HCT116 (cell line): Measurements from ENCODE around the gene PRKAG1. TPM values are rescaled to one million over a fixed set of nuclear protein-coding genes. Genes with fewer than 3 reads are reported as not detected.

ENCODE experiments used
- ATAC-seq: fragments of 200-7000 bp; cut with Tn5 transposase; 2 replicates; pipeline ENCODE4 v1.9.1; 2020; ENCODE audit warnings: mild to moderate bottlenecking, moderate library complexity
- BruUV-seq: library from RNA; stranded (reverse); fragments of 400-500 nt; replicated peaks from 2 replicates; lab custom pipeline; 2021; lab: Mats Ljungman, UMichigan
- CTCF ChIA-PET: fragments of 300-600 bp; sonication (Branson Sonifier 250); formaldehyde crosslinking; loops from one replicate; lab custom pipeline; 2021; ENCODE audit warnings: antibody characterized with exemption; lab: Charles Lee
- POLR2A ChIA-PET: fragments of 300-600, 350-600 bp; sonication (Branson Sonifier 250); formaldehyde crosslinking; loops from one replicate; lab custom pipeline; 2021; ENCODE audit warnings: antibody characterized with exemption; lab: Charles Lee
- RAD21 ChIA-PET, 2 experiments: fragments of 300-600 bp; sonication (Branson Sonifier 250); formaldehyde crosslinking; loops; one replicate each; lab custom pipeline; 2023; ENCODE audit warnings: low total read pairs in 2 of 2; ENCODE audit not compliant: uncharacterized antibody in 2 of 2, unreplicated experiment in 2 of 2, low non-redundant PET in 1 of 2; lab: Charles Lee
- DNase-seq: peaks from one replicate; pipeline ENCODE4 v3.0.0-alpha.2; 2010; ENCODE audit warnings: low read depth, low spot score
- H2AFZ ChIP-seq: fragments of 200-600 bp; shearing (Covaris generic), sonication (generic); 2 replicates; pipeline ENCODE4 v1.6.1; 2017; ENCODE audit warnings: low read depth, mixed run types, mixed read lengths, antibody characterized with exemption, low read length; ENCODE audit not compliant: poor library complexity, severe bottlenecking
- H3K27ac ChIP-seq: 2 replicates; pipeline ENCODE4 v1.5.1; 2012; ENCODE audit warnings: low read depth, low read length
- H3K27me3 ChIP-seq: fragments of 200-600 bp; sonication (generic); 2 replicates; pipeline ENCODE4 v1.6.1; 2016; ENCODE audit warnings: mixed run types, low read length, mixed read lengths; ENCODE audit not compliant: insufficient read depth
- H3K36me3 ChIP-seq, 2 experiments: fragments of 200-500 bp in 1 of 2; fragments of 200-600 bp in 1 of 2; sonication (Bioruptor generic) in 1 of 2; sonication (generic) in 1 of 2; 2 replicates each; pipeline versions ENCODE4 v1.5.1 to v1.6.1; 2014 to 2016; ENCODE audit warnings: low read length in 2 of 2, inconsistent platforms in 1 of 2, mixed read lengths in 1 of 2, mixed run types in 1 of 2; ENCODE audit not compliant: insufficient read depth in 2 of 2, control insufficient read depth in 1 of 2
- H3K4me1 ChIP-seq, 2 experiments: fragments of 200-600 bp in 1 of 2; sonication (generic) in 1 of 2; 2 replicates each; pipeline versions ENCODE4 v1.5.1 to v1.6.1; 2012 to 2017; ENCODE audit warnings: low read length in 2 of 2, inconsistent platforms in 1 of 2, mild to moderate bottlenecking in 1 of 2, mixed read lengths in 1 of 2, mixed run types in 1 of 2, moderate library complexity in 1 of 2; ENCODE audit not compliant: insufficient read depth in 2 of 2, control insufficient read depth in 1 of 2
- H3K4me2 ChIP-seq: fragments of 200-600 bp; sonication (generic); 2 replicates; pipeline ENCODE4 v1.6.1; 2017; ENCODE audit warnings: mixed run types, low read length, mixed read lengths
- H3K4me3 ChIP-seq, 2 experiments: fragments of 200-600 bp in 1 of 2; sonication (generic) in 1 of 2; replicated peaks in 1 of 2; 2 replicates each; pipeline ENCODE4 v1.5.1; 2011 to 2016; ENCODE audit warnings: low read length in 2 of 2, control low read depth in 1 of 2, low read depth in 1 of 2, mild to moderate bottlenecking in 1 of 2, mixed read lengths in 1 of 2, mixed run types in 1 of 2
- H3K79me2 ChIP-seq: fragments of 200-600 bp; sonication (generic); 2 replicates; pipeline ENCODE4 v1.6.1; 2017; ENCODE audit warnings: mild to moderate bottlenecking, mixed run types, low read length, moderate library complexity, mixed read lengths; ENCODE audit not compliant: insufficient read depth
- H3K9ac ChIP-seq: fragments of 200-600 bp; sonication (generic); 2 replicates; pipeline ENCODE4 v1.6.1; 2016; ENCODE audit warnings: low read length, mixed read lengths
- H3K9me2 ChIP-seq: fragments of 200-600 bp; sonication (generic), shearing (Covaris generic); 2 replicates; pipeline ENCODE4 v1.6.1; 2017; ENCODE audit warnings: mixed run types, mild to moderate bottlenecking, moderate library complexity; ENCODE audit not compliant: insufficient read depth
- H3K9me3 ChIP-seq, 2 experiments: fragments of 200-500 bp in 1 of 2; fragments of 200-600 bp in 1 of 2; sonication (Bioruptor generic) in 1 of 2; sonication (generic) in 1 of 2; 2 replicates each; pipeline ENCODE4 v1.6.1; 2014 to 2017; ENCODE audit warnings: low read length in 2 of 2, mixed read lengths in 2 of 2, inconsistent platforms in 1 of 2, low read depth in 1 of 2, mild to moderate bottlenecking in 1 of 2, mixed run types in 1 of 2, moderate library complexity in 1 of 2; ENCODE audit not compliant: control insufficient read depth in 1 of 2, insufficient read depth in 1 of 2
- H4K20me1 ChIP-seq: fragments of 200-600 bp; sonication (generic), shearing (Covaris generic); 2 replicates; pipeline ENCODE4 v1.6.1; 2017; ENCODE audit warnings: mixed run types, mild to moderate bottlenecking, moderate library complexity; ENCODE audit not compliant: insufficient read depth
- ATF3 ChIP-seq: IDR thresholded peaks from 2 replicates; pipeline ENCODE4 v1.6.1; 2012
- CEBPB ChIP-seq: IDR thresholded peaks from 2 replicates; pipeline ENCODE4 v1.6.1; 2012; ENCODE audit warnings: low read depth
- CTCF ChIP-seq, 3 experiments: fragments of 200-600 bp in 1 of 3; sonication (generic) in 1 of 3; IDR thresholded peaks in 2 of 3; conservative IDR thresholded peaks in 1 of 3; 2 replicates each; pipeline ENCODE4 v1.5.1; 2012 to 2017; ENCODE audit warnings: low read depth in 2 of 3, low read length in 2 of 3, antibody characterized with exemption in 1 of 3, borderline replicate concordance in 1 of 3, control low read depth in 1 of 3, mild to moderate bottlenecking in 1 of 3, mixed read lengths in 1 of 3, mixed run types in 1 of 3, moderate library complexity in 1 of 3; ENCODE audit not compliant: insufficient read depth in 1 of 3
- EGR1 ChIP-seq: IDR thresholded peaks from 2 replicates; pipeline ENCODE4 v1.6.1; 2012; ENCODE audit warnings: low read depth
- ELF1 ChIP-seq: IDR thresholded peaks from 2 replicates; pipeline ENCODE4 v1.6.1; 2012; ENCODE audit warnings: low read depth, borderline replicate concordance
- EZH2 ChIP-seq: fragments of 200-600 bp; sonication (generic); IDR thresholded peaks from 2 replicates; pipeline ENCODE4 v1.6.1; 2017; ENCODE audit warnings: antibody characterized with exemption, mixed run types
- EZH2phosphoT487 ChIP-seq: fragments of 200-600 bp; IDR thresholded peaks from 2 replicates; pipeline ENCODE4 v1.6.1; 2018; ENCODE audit warnings: antibody characterized with exemption, borderline replicate concordance
- JUND ChIP-seq: IDR thresholded peaks from 2 replicates; pipeline ENCODE4 v1.6.1; 2012
- MAX ChIP-seq: IDR thresholded peaks from 2 replicates; pipeline ENCODE4 v1.6.1; 2012
- POLR2A ChIP-seq: IDR thresholded peaks from 2 replicates; pipeline ENCODE4 v1.7.0; 2011; ENCODE audit warnings: borderline replicate concordance; ENCODE audit not compliant: insufficient read depth, insufficient read length; ENCODE audit errors: extremely low read depth
- RAD21 ChIP-seq: IDR thresholded peaks from 2 replicates; pipeline ENCODE4 v1.6.1; 2012; ENCODE audit warnings: low read depth, mild to moderate bottlenecking
- REST ChIP-seq: IDR thresholded peaks from 2 replicates; pipeline ENCODE4 v1.6.1; 2012; ENCODE audit warnings: low read depth
- SIN3A ChIP-seq: IDR thresholded peaks from 2 replicates; pipeline ENCODE4 v1.6.1; 2012; ENCODE audit warnings: low read depth
- SRF ChIP-seq: IDR thresholded peaks from 2 replicates; pipeline ENCODE4 v1.6.1; 2012; ENCODE audit warnings: low read depth
- TCF7L2 ChIP-seq: IDR thresholded peaks from 2 replicates; pipeline ENCODE4 v1.7.0; 2011; ENCODE audit warnings: borderline replicate concordance, inconsistent platforms; ENCODE audit not compliant: insufficient read depth, insufficient read length; ENCODE audit errors: extremely low read depth
- YY1 ChIP-seq: IDR thresholded peaks from 2 replicates; pipeline ENCODE4 v1.6.1; 2011; ENCODE audit warnings: low read length, low read depth, moderate library complexity, mild to moderate bottlenecking; ENCODE audit not compliant: insufficient replicate concordance; ENCODE audit errors: extremely low read depth
- ZBTB33 ChIP-seq: IDR thresholded peaks from 2 replicates; pipeline ENCODE4 v1.6.1; 2011; ENCODE audit warnings: mild to moderate bottlenecking, low read length, moderate library complexity; ENCODE audit not compliant: insufficient replicate concordance; ENCODE audit errors: extremely low read depth
- ZNF274 ChIP-seq: fragments of 200-500 bp; sonication (Bioruptor generic); IDR thresholded peaks from 2 replicates; pipeline ENCODE4 v1.6.1; 2014; ENCODE audit warnings: mild to moderate bottlenecking, low read depth, low read length, inconsistent platforms
- intact Hi-C: fragments of 100-400 bp; cut with micrococcal nuclease; formaldehyde crosslinking; loops from 2 replicates; pipeline ENCODE4 v1.10.0; 2022
- total RNA-seq: library from RNA; stranded (reverse); gene quantifications from one replicate; pipeline ENCODE4 v1.2.1, GENCODE V29; 2021; ENCODE audit not compliant: unreplicated experiment

PRKAG1 gene
- total RNA-seq, 1 experiment from 2014 or later, result 64.6 TPM

GRCh38 chr12:48961801-48962200, 56.8 kb downstream of the PRKAG1 start:
- no TSS peak for BruUV-seq
- POLR2A ChIA-PET, result no interaction called here

More at GRCh38 chr12:48961801-48962200, 56.8 kb downstream of the PRKAG1 start:
- RAD21 ChIA-PET, result no interaction called here
- H3K27ac ChIP-seq, result no peak overlapping the region
- H3K4me3 ChIP-seq, result no peak overlapping the region
- DNase-seq (no peak), ATAC-seq (no peak)
- intact Hi-C loops, result no loop called here
- no peaks in the 10 kb centered on the region for H3K9me2 ChIP-seq
- H3K4me1 ChIP-seq, result peaks cover 3 to 11% of the 10 kb centered on the region in 2 experiments; a peak in 2 of 4 replicates
- no peaks in the 10 kb centered on the region for H4K20me1 ChIP-seq
- CTCF ChIA-PET, result no interaction called here
- no peaks in the 10 kb centered on the region for H3K36me3 ChIP-seq
- H3K27me3 ChIP-seq, result no peaks in the 10 kb centered on the region
- TF ChIP-seq CEBPB (no peak), ATF3 (no peak), REST (no peak), ZBTB33 (no peak), SIN3A (no peak), ELF1 (no peak), EGR1 (no peak), POLR2A (no peak), YY1 (no peak), ZNF274 (no peak), EZH2 (no peak), TCF7L2 (no peak), SRF (no peak), JUND (no peak), RAD21 (no peak), CTCF (IDR thresholded peaks at IDR 0.05 in 2 of 3, conservative IDR thresholded peaks at IDR 0.05 in 1 of 3; ENCODE audit: borderline replicate concordance in 1 of 3, insufficient read depth in 1 of 3, low read depth in 2 of 3, low read length in 2 of 3) (no peak), MAX (no peak), EZH2phosphoT487 (no peak)
- no peak overlapping the region for H3K4me2 ChIP-seq
- no peaks in the 10 kb centered on the region for H3K9me3 ChIP-seq
- H3K9ac ChIP-seq, result no peak overlapping the region
- peaks cover 4% of the 10 kb centered on the region; the same call in 1 of the 2 replicates for H3K79me2 ChIP-seq
- no peak overlapping the region for H2AFZ ChIP-seq
